H9 (cell line): ENCODE results near the gene S100A3. TPM values are rescaled to one million over a fixed set of nuclear protein-coding genes. Genes with fewer than 3 reads are reported as not detected.

Experiments
- DNase-seq: peaks from one replicate; pipeline ENCODE4 v3.0.0-alpha.2; 2017
- H2AFZ ChIP-seq: one replicate; pipeline ENCODE4 v1.6.1; 2013; ENCODE audit warnings: mild to moderate bottlenecking, low read length, control low read depth, moderate library complexity
- H2AK5ac ChIP-seq: 2 replicates; pipeline ENCODE4 v1.6.1; 2013; ENCODE audit warnings: low read length, control low read depth, mixed read lengths; ENCODE audit not compliant: insufficient read length
- H2BK120ac ChIP-seq: one replicate; pipeline ENCODE4 v1.6.1; 2013; ENCODE audit warnings: low read depth, mild to moderate bottlenecking, low read length, control low read depth, inconsistent platforms; ENCODE audit not compliant: poor library complexity, severe bottlenecking
- H2BK12ac ChIP-seq: 2 replicates; pipeline ENCODE4 v1.6.1; 2013; ENCODE audit warnings: low read length, control low read depth, mixed read lengths, low read depth; ENCODE audit not compliant: insufficient read length
- H2BK15ac ChIP-seq: 2 replicates; pipeline ENCODE4 v1.6.1; 2013; ENCODE audit warnings: low read depth, low read length, control low read depth
- H2BK20ac ChIP-seq: one replicate; pipeline ENCODE4 v1.6.1; 2013; ENCODE audit warnings: low read depth, mild to moderate bottlenecking, low read length, control low read depth, inconsistent platforms; ENCODE audit not compliant: poor library complexity, severe bottlenecking
- H2BK5ac ChIP-seq: 2 replicates; pipeline ENCODE4 v1.6.1; 2013; ENCODE audit warnings: low read length, control low read depth, mixed read lengths; ENCODE audit not compliant: insufficient read length
- H3K14ac ChIP-seq: 2 replicates; pipeline ENCODE4 v1.6.1; 2013; ENCODE audit warnings: low read length, control low read depth; ENCODE audit not compliant: insufficient read depth
- H3K18ac ChIP-seq: 2 replicates; pipeline ENCODE4 v1.6.1; 2013; ENCODE audit warnings: low read depth, mild to moderate bottlenecking, mixed read lengths, low read length, control low read depth; ENCODE audit not compliant: insufficient read length
- H3K23ac ChIP-seq: 2 replicates; pipeline ENCODE4 v1.6.1; 2013; ENCODE audit warnings: low read length, control low read depth, mixed read lengths, low read depth; ENCODE audit not compliant: insufficient read length
- H3K23me2 ChIP-seq: 2 replicates; pipeline ENCODE4 v1.6.1; 2013; ENCODE audit warnings: low read depth, mild to moderate bottlenecking, mixed read lengths, low read length, control low read depth; ENCODE audit not compliant: insufficient read length, poor library complexity, severe bottlenecking
- H3K27ac ChIP-seq: 2 replicates; pipeline ENCODE4 v1.5.1; 2013; ENCODE audit warnings: low read length, control low read depth, mixed read lengths, low read depth; ENCODE audit not compliant: insufficient read length
- H3K27me3 ChIP-seq: 2 replicates; pipeline ENCODE4 v1.6.1; 2013; ENCODE audit warnings: low read length, control low read depth, inconsistent platforms; ENCODE audit not compliant: insufficient read depth
- H3K4ac ChIP-seq: 2 replicates; pipeline ENCODE4 v1.6.1; 2013; ENCODE audit warnings: low read depth, mild to moderate bottlenecking, control low read depth, inconsistent platforms, low read length, moderate library complexity
- H3K4me1 ChIP-seq: 2 replicates; pipeline ENCODE4 v1.6.1; 2013; ENCODE audit warnings: low read length, control low read depth, inconsistent platforms; ENCODE audit not compliant: insufficient read depth
- H3K4me2 ChIP-seq: 2 replicates; pipeline ENCODE4 v1.6.1; 2013; ENCODE audit warnings: low read length, control low read depth, mixed read lengths; ENCODE audit not compliant: insufficient read length, insufficient read depth
- H3K56ac ChIP-seq: 2 replicates; pipeline ENCODE4 v1.6.1; 2013; ENCODE audit warnings: low read depth, mild to moderate bottlenecking, mixed read lengths, low read length, control low read depth; ENCODE audit not compliant: insufficient read length
- H3K79me1 ChIP-seq: 2 replicates; pipeline ENCODE4 v1.6.1; 2013; ENCODE audit warnings: low read depth, mild to moderate bottlenecking, moderate library complexity, low read length, control low read depth, inconsistent platforms; ENCODE audit not compliant: insufficient read depth, poor library complexity, severe bottlenecking
- H3K79me2 ChIP-seq: 2 replicates; pipeline ENCODE4 v1.6.1; 2013; ENCODE audit warnings: low read length, control low read depth, inconsistent platforms; ENCODE audit not compliant: insufficient read depth
- H3K9ac ChIP-seq: 2 replicates; pipeline ENCODE4 v1.6.1; 2013; ENCODE audit warnings: low read length, control low read depth, mixed read lengths; ENCODE audit not compliant: insufficient read length; ENCODE audit errors: extremely low read depth
- H3K9me3 ChIP-seq: one replicate; pipeline ENCODE4 v1.6.1; 2013; ENCODE audit warnings: low read depth, low read length, inconsistent platforms; ENCODE audit not compliant: control insufficient read depth
- H3T11ph ChIP-seq: one replicate; pipeline ENCODE4 v1.6.1; 2013; ENCODE audit warnings: mild to moderate bottlenecking, low read length, control low read depth, inconsistent platforms
- H4K20me1 ChIP-seq: one replicate; pipeline ENCODE4 v1.6.1; 2013; ENCODE audit not compliant: control insufficient read depth, insufficient read length, insufficient read depth
- H4K5ac ChIP-seq: 2 replicates; pipeline ENCODE4 v1.6.1; 2013; ENCODE audit warnings: low read depth, mild to moderate bottlenecking, mixed read lengths, low read length, control low read depth; ENCODE audit not compliant: insufficient read length
- H4K8ac ChIP-seq: replicated peaks from 2 replicates; pipeline ENCODE4 v1.6.1; 2013; ENCODE audit warnings: low read length, control low read depth, mixed read lengths, low read depth; ENCODE audit not compliant: insufficient read length
- H4K91ac ChIP-seq: 2 replicates; pipeline ENCODE4 v1.6.1; 2013; ENCODE audit warnings: low read depth, mild to moderate bottlenecking, moderate library complexity, mixed read lengths, low read length, control low read depth; ENCODE audit not compliant: insufficient read length
- H3K27ac Mint-ChIP-seq, 3 experiments: 2 replicates in 2 of 3; 3 replicates in 1 of 3; pipeline ENCODE4 v1.8.0; 2020 to 2021; ENCODE audit warnings: mixed read lengths in 3 of 3, mild to moderate bottlenecking in 1 of 3, moderate library complexity in 1 of 3
- H3K27me3 Mint-ChIP-seq: 2 replicates; pipeline ENCODE4 v1.8.0; 2021; ENCODE audit warnings: low read depth, mild to moderate bottlenecking, moderate library complexity, mixed read lengths
- H3K36me3 Mint-ChIP-seq, 3 experiments: 2 replicates in 2 of 3; 3 replicates in 1 of 3; pipeline ENCODE4 v1.8.0; 2020 to 2021; ENCODE audit warnings: low read depth in 3 of 3, mixed read lengths in 3 of 3; ENCODE audit not compliant: insufficient read depth in 1 of 3
- H3K4me1 Mint-ChIP-seq, 2 experiments: 2 replicates each; pipeline ENCODE4 v1.8.0; 2020; ENCODE audit warnings: mixed read lengths in 2 of 2
- H3K4me3 Mint-ChIP-seq, 2 experiments: 2 replicates in 1 of 2; 3 replicates in 1 of 2; pipeline ENCODE4 v1.8.0; 2020 to 2021; ENCODE audit warnings: mild to moderate bottlenecking in 2 of 2, mixed read lengths in 2 of 2, moderate library complexity in 1 of 2
- H3K9me3 Mint-ChIP-seq, 2 experiments: 2 replicates in 1 of 2; 3 replicates in 1 of 2; pipeline ENCODE4 v1.8.0; 2020; ENCODE audit warnings: mild to moderate bottlenecking in 2 of 2, mixed read lengths in 2 of 2, moderate library complexity in 1 of 2
- CTCF ChIP-seq: fragments of 200-600 bp; sonication (generic); conservative IDR thresholded peaks from 3 replicates; pipeline ENCODE4 v1.8.0; 2021; ENCODE audit warnings: antibody characterized with exemption, mild to moderate bottlenecking
- WGBS: extraction: QIAGEN DNeasy Blood & Tissue Kit; methylation state at CpG from one replicate; pipeline ENCODE4 v1.1.7; 2013; ENCODE audit warnings: missing lambda C conversion rate, low lambda C conversion rate, mixed read lengths; ENCODE audit not compliant: insufficient read length; ENCODE audit errors: extremely low coverage; 5-methylcytosine and 5-hydroxymethylcytosine counted together
- total RNA-seq: library from RNA; stranded (reverse); gene quantifications from 2 replicates; pipeline ENCODE4 v1.2.1, GENCODE V29; 2021

S100A3 gene
- total RNA-seq, 1 experiment from 2014 or later = not detected

GRCh38 chr1:153505576-153505975 lies 43.5 kb downstream of the S100A3 start:
- no peak for DNase-seq
- Histone ChIP-seq H3K4ac (no peak overlapping the region), H2BK120ac (no peak overlapping the region), H3K4me1 (no peaks in the 10 kb centered on the region), H3K14ac (no peak overlapping the region), H3K9ac (no peak overlapping the region), H3K9me3 (no peaks in the 10 kb centered on the region), H3K18ac (no peak overlapping the region), H3K23ac (no peak overlapping the region), H3K56ac (no peak overlapping the region), H3K23me2 (no peaks in the 10 kb centered on the region), H2AK5ac (no peak overlapping the region), H4K5ac (no peak overlapping the region), H3K79me2 (no peaks in the 10 kb centered on the region), H4K20me1 (no peaks in the 10 kb centered on the region), H4K8ac (no peak overlapping the region), H2BK12ac (no peak overlapping the region), H2AFZ (no peak overlapping the region), H3T11ph (no peak overlapping the region), H2BK5ac (no peak overlapping the region), H3K4me2 (no peak overlapping the region), H2BK15ac (no peak overlapping the region), H2BK20ac (no peak overlapping the region), H4K91ac (no peak overlapping the region), H3K27me3 (no peaks in the 10 kb centered on the region), H3K79me1 (no peaks in the 10 kb centered on the region), H3K27ac (no peak overlapping the region)
- peaks cover 9% of the 10 kb centered on the region for H3K27me3 Mint-ChIP-seq
- H3K36me3 Mint-ChIP-seq = no peaks in the 10 kb centered on the region
- H3K9me3 Mint-ChIP-seq = no peaks in the 10 kb centered on the region
- WGBS = no CpG with 5 or more reads among the region's 1 CpG
- H3K4me1 Mint-ChIP-seq = peaks cover 2 to 6% of the 10 kb centered on the region in 2 experiments; a peak in 2 of 4 replicates
- no peak for TF ChIP-seq CTCF
- H3K27ac Mint-ChIP-seq = no peak overlapping the region
- H3K4me3 Mint-ChIP-seq = no peak overlapping the region
